Parathyroid adenoma (tissue), 2 donors: ENCODE results near the gene GDPD5.

Source experiments
- H2AFZ ChIP-seq: fragments of 300-600 bp; sonication (generic); one replicate; pipeline ENCODE4 v1.7.0; 2017; ENCODE audit warnings: antibody characterized with exemption, mild to moderate bottlenecking
- H3K27ac ChIP-seq: fragments of 300-600 bp; sonication (generic); one replicate; pipeline ENCODE4 v1.7.0; 2017
- H3K27me3 ChIP-seq: fragments of 300-600 bp; sonication (generic); one replicate; pipeline ENCODE4 v1.7.0; 2017; ENCODE audit warnings: low read length; ENCODE audit not compliant: control insufficient read depth, insufficient read depth
- H3K36me3 ChIP-seq: fragments of 300-600 bp; sonication (generic); one replicate; pipeline ENCODE4 v1.7.0; 2017; ENCODE audit warnings: low read length; ENCODE audit not compliant: control insufficient read depth, insufficient read depth
- H3K4me1 ChIP-seq: fragments of 300-600 bp; sonication (generic); one replicate; pipeline ENCODE4 v1.7.0; 2017; ENCODE audit warnings: control low read depth
- H3K4me2 ChIP-seq: fragments of 300-600 bp; sonication (generic); one replicate; pipeline ENCODE4 v1.7.0; 2017; ENCODE audit warnings: low read length
- H3K4me3 ChIP-seq: fragments of 300-600 bp; sonication (generic); one replicate; pipeline ENCODE4 v1.7.0; 2017; ENCODE audit warnings: low read depth, low read length
- H3K79me2 ChIP-seq: fragments of 300-600 bp; sonication (generic); one replicate; pipeline ENCODE4 v1.7.0; 2017; ENCODE audit warnings: control low read depth
- H3K9ac ChIP-seq: fragments of 300-600 bp; sonication (generic); one replicate; pipeline ENCODE4 v1.7.0; 2017; ENCODE audit warnings: mild to moderate bottlenecking
- H3K9me3 ChIP-seq: fragments of 300-600 bp; sonication (generic); one replicate; pipeline ENCODE4 v1.7.0; 2017; ENCODE audit warnings: low read length; ENCODE audit not compliant: control insufficient read depth
- TF ChIP-seq, protein P1 (sequence below): fragments of 300-600 bp; sonication (generic); IDR thresholded peaks from one replicate; pipeline ENCODE4 v1.7.0; 2017; ENCODE audit warnings: antibody characterized with exemption, mild to moderate bottlenecking
- donor health status: primary hyperparathyroidism.

Gene GDPD5

GRCh38 chr11:75470476-75471080, 55.2 kb downstream of the GDPD5 start:
- Histone ChIP-seq H3K4me1 (no peaks in the 10 kb centered on the region), H3K27ac (no peak overlapping the region), H3K9me3 (no peaks in the 10 kb centered on the region), H3K4me2 (no peak overlapping the region), H3K27me3 (no peaks in the 10 kb centered on the region), H3K36me3 (no peaks in the 10 kb centered on the region), H2AFZ (no peak overlapping the region), H3K79me2 (no peaks in the 10 kb centered on the region), H3K4me3 (no peak overlapping the region), H3K9ac (no peak overlapping the region)
- TF ChIP-seq, protein P1, sequence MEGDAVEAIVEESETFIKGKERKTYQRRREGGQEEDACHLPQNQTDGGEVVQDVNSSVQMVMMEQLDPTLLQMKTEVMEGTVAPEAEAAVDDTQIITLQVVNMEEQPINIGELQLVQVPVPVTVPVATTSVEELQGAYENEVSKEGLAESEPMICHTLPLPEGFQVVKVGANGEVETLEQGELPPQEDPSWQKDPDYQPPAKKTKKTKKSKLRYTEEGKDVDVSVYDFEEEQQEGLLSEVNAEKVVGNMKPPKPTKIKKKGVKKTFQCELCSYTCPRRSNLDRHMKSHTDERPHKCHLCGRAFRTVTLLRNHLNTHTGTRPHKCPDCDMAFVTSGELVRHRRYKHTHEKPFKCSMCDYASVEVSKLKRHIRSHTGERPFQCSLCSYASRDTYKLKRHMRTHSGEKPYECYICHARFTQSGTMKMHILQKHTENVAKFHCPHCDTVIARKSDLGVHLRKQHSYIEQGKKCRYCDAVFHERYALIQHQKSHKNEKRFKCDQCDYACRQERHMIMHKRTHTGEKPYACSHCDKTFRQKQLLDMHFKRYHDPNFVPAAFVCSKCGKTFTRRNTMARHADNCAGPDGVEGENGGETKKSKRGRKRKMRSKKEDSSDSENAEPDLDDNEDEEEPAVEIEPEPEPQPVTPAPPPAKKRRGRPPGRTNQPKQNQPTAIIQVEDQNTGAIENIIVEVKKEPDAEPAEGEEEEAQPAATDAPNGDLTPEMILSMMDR, result no peak

DNA sequence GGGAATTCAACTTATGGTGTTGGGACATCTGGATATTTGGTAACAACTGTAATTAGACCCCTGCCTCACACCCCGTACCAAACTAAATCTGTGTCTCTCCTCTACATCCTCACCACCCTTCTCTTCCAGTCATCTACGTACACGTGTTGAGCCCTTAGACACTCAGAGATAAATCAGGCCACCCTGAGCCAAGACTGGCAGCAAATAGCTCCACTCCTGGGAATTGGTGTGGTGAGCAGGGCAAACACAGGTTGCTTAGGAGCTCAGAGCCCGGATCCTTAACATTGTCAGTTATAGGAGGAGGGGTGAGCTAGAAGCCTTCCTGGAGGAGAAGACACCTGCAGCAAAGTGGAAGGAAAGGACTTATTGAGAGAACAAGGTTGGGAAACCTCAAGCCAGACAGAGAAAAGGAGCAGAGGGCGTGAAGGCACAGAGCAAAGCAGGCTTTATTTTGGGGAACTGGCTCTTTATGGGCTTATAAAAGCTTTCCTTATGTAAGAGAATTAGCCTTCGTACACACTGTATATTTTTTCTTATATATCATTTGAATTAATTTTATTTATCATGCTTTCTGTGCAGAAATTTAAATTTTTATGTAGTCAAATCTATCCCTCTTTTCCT, 55.8 kb downstream of the GDPD5 start:
- H3K4me2 ChIP-seq, result no peak overlapping the region
- no peaks in the 10 kb centered on the region for H3K79me2 ChIP-seq
- H3K27ac ChIP-seq, result no peak overlapping the region
- H3K4me1 ChIP-seq, result no peaks in the 10 kb centered on the region
- no peaks in the 10 kb centered on the region for H3K9me3 ChIP-seq
- H2AFZ ChIP-seq, result no peak overlapping the region
- no peak overlapping the region for H3K4me3 ChIP-seq
- no peaks in the 10 kb centered on the region for H3K36me3 ChIP-seq
- TF ChIP-seq, protein P1, result no peak
- H3K27me3 ChIP-seq, result no peaks in the 10 kb centered on the region
- H3K9ac ChIP-seq, result no peak overlapping the region

DNA sequence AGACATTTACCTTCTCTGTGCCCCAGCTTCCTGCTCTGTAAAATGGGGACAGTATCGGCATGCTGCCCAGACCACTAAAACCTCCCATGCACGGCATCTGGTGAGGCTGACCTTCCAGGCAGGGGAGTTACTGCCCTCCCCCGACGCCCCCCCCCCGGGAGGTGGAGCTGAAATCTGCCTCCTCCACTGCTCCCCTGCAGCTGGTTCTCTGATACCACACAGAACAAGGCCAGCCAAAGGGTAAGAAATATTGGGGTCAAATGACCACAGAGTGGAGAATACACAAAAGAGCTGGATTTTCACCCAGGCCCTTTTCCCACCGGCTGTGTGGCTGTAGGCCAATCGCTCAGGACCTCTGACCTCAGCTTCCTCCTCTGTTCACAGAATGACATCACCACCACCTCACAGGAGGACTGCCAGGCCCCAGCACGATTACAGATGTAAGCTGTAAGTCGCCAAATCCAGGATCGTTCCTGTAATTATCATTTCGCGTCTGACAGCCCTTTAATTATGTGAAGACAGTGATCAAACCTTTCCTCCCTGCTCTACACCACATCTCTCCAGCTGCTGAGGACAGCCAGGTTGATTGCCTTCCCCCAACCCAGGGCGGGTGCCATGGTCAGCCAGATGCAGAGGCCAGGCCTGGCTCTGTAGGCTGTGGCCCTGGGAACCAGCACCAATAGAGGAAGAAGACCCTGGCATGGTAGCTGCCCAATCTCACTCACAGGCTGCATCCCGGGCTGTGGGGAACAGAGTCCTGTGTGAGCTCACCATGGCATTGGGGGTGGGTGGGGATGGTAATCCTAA, 57.0 kb downstream of the GDPD5 start:
- TF ChIP-seq, protein P1, result no peak
- H3K9ac ChIP-seq, result no peak overlapping the region
- H3K79me2 ChIP-seq, result no peaks in the 10 kb centered on the region
- H3K4me3 ChIP-seq, result no peak overlapping the region
- no peaks in the 10 kb centered on the region for H3K9me3 ChIP-seq
- no peak overlapping the region for H2AFZ ChIP-seq
- no peaks in the 10 kb centered on the region for H3K4me1 ChIP-seq
- no peak overlapping the region for H3K4me2 ChIP-seq
- no peak overlapping the region for H3K27ac ChIP-seq
- H3K36me3 ChIP-seq, result no peaks in the 10 kb centered on the region
- H3K27me3 ChIP-seq, result no peaks in the 10 kb centered on the region

DNA sequence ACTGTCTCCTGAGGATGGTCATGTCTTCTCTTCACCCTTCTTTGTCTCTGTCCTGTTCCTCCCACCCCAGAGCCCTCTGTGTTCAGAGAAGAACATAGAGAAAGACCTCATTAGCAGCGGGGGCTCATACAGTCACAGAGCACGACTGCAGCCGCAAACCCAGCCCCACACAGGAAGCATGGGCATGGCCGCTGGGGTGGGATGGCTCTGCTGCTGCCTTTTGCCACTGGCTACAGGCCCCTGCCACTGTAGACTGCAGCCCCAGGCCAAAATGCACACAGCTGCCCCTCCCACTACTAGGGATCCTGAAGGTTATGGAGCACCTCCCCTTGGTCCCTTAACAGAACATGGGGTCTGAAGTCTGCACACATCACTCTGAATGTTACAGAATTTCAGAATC, 57.9 kb downstream of the GDPD5 start:
- Histone ChIP-seq H3K27ac (no peak overlapping the region), H3K9ac (no peak overlapping the region), H3K4me2 (no peak overlapping the region), H3K4me1 (no peaks in the 10 kb centered on the region), H3K79me2 (no peaks in the 10 kb centered on the region), H2AFZ (no peak overlapping the region), H3K27me3 (no peaks in the 10 kb centered on the region), H3K36me3 (no peaks in the 10 kb centered on the region), H3K4me3 (no peak overlapping the region), H3K9me3 (no peaks in the 10 kb centered on the region)
- TF ChIP-seq, protein P1, result no peak
